ENCODE measurements around the gene FAM187B. TPM values are rescaled to one million over a fixed set of nuclear protein-coding genes. Genes with fewer than 3 reads are reported as not detected.
A peak's percentile ranks its signal among the peaks of the same experiment; 100 is the strongest.

Gene FAM187B
- total and polyA plus RNA-seq, 2 experiments from 2014 or later, result 0.23 TPM; not detected in 1

GRCh38 chr19:35270381-35270811 is 41.9 kb upstream of the FAM187B start:
- no peak overlapping the region; the same call in 1 of the 2 replicates for H3K4me3 ChIP-seq
- no peaks in the 10 kb centered on the region for H3K9me2 ChIP-seq (ENCODE audit: insufficient read depth)
- no peaks in the 10 kb centered on the region for H3K79me2 ChIP-seq (replicated peaks; ENCODE audit: insufficient read depth)
- no peak overlapping the region for H3K27ac ChIP-seq (ENCODE audit: low read depth)
- Mint-ChIP-seq H3K27ac (no peak overlapping the region), H3K9me3 (no peaks in the 10 kb centered on the region; the same call in 2 of the 3 replicates), H3K4me3 (peak overlapping the region; percentile 66), H3K36me3 (ENCODE audit: low read depth) (peaks cover 65% of the 10 kb centered on the region), H3K4me1 (peaks cover 9% of the 10 kb centered on the region), H3K27me3 (ENCODE audit: insufficient read depth, low read depth, poor library complexity) (peaks cover 21% of the 10 kb centered on the region)
- no peak overlapping the region for H2AFZ ChIP-seq
- ATAC-seq (no peak), DNase-seq (ENCODE audit: low spot score) (no peak)
- TF ChIP-seq JUNB (IDR thresholded peaks at IDR 0.05; ENCODE audit: unreplicated experiment) (no peak), ZNF114 (CRISPR knock-in tag; IDR thresholded peaks at IDR 0.05) (no peak), ETS1 (IDR thresholded peaks at IDR 0.05) (no peak)
- H3K4me2 ChIP-seq, result peak overlapping the region; percentile 80; the same call in 1 of the 2 replicates
- H3K27me3 ChIP-seq (ENCODE audit: insufficient read depth), result no peaks in the 10 kb centered on the region
- peaks cover 9% of the 10 kb centered on the region; the same call in 1 of the 2 replicates for H4K20me1 ChIP-seq (replicated peaks; ENCODE audit: insufficient read depth)
- H3K4me1 ChIP-seq (ENCODE audit: insufficient read depth), result peaks cover 7% of the 10 kb centered on the region; the same call in 1 of the 2 replicates
- H3F3A ChIP-seq (replicated peaks; ENCODE audit: low read depth), result peaks cover 12% of the 10 kb centered on the region
- H3K36me3 ChIP-seq (ENCODE audit: insufficient read depth), result peaks cover 7% of the 10 kb centered on the region

GRCh38 chr19:35269438-35270117 is 41.0 kb upstream of the FAM187B start:
- H3K4me3 Mint-ChIP-seq, result peak overlapping the region; percentile 66

More at GRCh38 chr19:35269438-35270117, 41.0 kb upstream of the FAM187B start:
- Histone ChIP-seq H3K79me2 (replicated peaks; ENCODE audit: insufficient read depth) (no peaks in the 10 kb centered on the region), H3K9me2 (ENCODE audit: insufficient read depth) (no peaks in the 10 kb centered on the region), H3K27ac (ENCODE audit: low read depth) (no peak overlapping the region), H2AFZ (no peak overlapping the region), H3K4me2 (peak overlapping the region; percentile 80), H3K4me1 (ENCODE audit: insufficient read depth) (peaks cover 7% of the 10 kb centered on the region; the same call in 1 of the 2 replicates), H4K20me1 (replicated peaks; ENCODE audit: insufficient read depth) (peaks cover 9% of the 10 kb centered on the region; the same call in 1 of the 2 replicates), H3K36me3 (ENCODE audit: insufficient read depth) (peaks cover 7% of the 10 kb centered on the region; the same call in 1 of the 2 replicates), H3K4me3 (peak overlapping the region; percentile 58), H3F3A (replicated peaks; ENCODE audit: low read depth) (peaks cover 12% of the 10 kb centered on the region), H3K27me3 (ENCODE audit: insufficient read depth) (no peaks in the 10 kb centered on the region)
- no peak overlapping the region for H3K27ac Mint-ChIP-seq
- TF ChIP-seq POLR2AphosphoS5 (IDR thresholded peaks at IDR 0.05; ENCODE audit: low read depth) (peak; percentile 39), CREB1 (CRISPR knock-in tag; IDR thresholded peaks at IDR 0.05; ENCODE audit: low read depth) (0 out of 2 replicates have a peak, but pooled peaks have one; percentile 24), CTCF (conservative IDR thresholded peaks at IDR 0.05; ENCODE audit: low read depth in 2 of 2) (peak in 1 of 2 experiments; percentile 69; a peak in 3 of 4 replicates), STAT1 (IDR thresholded peaks at IDR 0.05; ENCODE audit: unreplicated experiment) (no peak)
- no peaks in the 10 kb centered on the region; the same call in 2 of the 3 replicates for H3K9me3 Mint-ChIP-seq
- ATAC-seq (peak; percentile 69), DNase-seq (ENCODE audit: low spot score) (peak; percentile 89)
- H3K4me1 Mint-ChIP-seq, result peaks cover 11% of the 10 kb centered on the region
- peaks cover 66% of the 10 kb centered on the region for H3K36me3 Mint-ChIP-seq (ENCODE audit: low read depth)
- peaks cover 28% of the 10 kb centered on the region for H3K27me3 Mint-ChIP-seq (ENCODE audit: insufficient read depth, low read depth, poor library complexity)
